ENCODE measurements around the gene PRRT1.
A peak's percentile ranks its signal among the peaks of the same experiment; 100 is the strongest.
"Not testable (repeated sequence)": the region's sequence is repeated elsewhere in the genome, so short reads cannot be mapped to it uniquely, and the experiment has no call there.

Gene PRRT1

GRCh38 chr6:32151863-32152768 is at the start of gene PRRT1:
PRRT1 (minus strand) TSS chr6:32151939; CDS start chr6:32151827, 112 bp downstream.
- no peak for DNase-seq (ENCODE audit: low read depth)

DNA sequence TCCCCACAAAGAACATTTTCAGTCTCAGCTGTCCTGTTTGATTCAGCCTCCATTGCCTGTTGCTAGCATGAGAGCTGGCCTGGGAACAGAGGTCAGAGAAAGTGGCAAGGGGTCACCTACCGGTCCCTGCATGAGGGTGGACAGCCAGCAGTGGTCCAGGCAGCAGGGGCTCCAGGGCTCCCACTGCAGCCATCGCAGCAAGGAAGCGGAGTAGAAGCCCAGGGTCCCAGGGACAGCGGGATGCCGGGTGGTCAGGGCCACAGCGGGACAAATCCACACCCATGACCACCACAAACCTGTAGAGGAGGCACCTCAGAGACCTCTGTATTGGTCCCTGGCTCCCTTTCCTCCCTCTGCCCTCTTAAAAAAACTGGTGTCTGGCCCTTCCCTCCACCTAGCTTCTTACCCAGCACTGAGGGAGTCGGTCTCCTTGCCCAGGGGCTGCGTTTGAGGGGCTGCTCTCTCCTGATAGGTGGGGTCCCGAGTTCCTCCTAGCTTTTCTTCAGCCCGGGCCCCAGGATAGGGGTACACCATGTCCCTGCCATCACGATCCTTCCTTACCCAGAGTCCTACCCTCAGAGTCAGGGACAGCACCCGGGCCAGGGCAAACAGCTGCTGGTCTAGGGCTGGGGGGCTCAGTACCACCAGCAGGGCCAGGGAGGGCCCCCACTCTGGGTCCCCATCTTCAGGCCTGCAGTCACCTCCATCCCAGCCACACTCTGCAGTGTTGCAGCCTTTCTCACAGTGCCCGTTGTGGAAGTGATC is 49.2 kb upstream of the PRRT1 start:
- no peak for DNase-seq (ENCODE audit: low read depth)

DNA sequence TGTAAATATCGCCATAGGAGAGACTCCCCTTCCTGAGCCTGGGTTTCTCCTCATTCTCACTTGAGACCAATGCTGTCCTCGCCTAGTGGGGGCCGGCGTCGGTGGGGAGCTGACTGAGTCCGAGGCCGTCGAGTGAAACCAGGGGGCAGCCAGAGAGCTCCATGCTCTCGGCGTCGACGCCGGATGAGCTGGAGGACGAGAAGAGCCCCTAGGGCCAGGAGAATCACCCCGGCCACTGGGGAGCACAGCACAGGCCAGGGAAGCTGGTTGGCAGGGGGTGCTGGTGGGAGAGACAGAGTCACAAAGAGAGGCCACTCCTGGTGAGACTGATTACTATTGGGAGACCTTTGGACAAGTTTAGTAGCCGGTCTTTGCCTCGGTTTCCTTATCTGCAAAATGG is 47.1 kb upstream of the PRRT1 start:
- DNase-seq (ENCODE audit: low read depth): no peak

DNA sequence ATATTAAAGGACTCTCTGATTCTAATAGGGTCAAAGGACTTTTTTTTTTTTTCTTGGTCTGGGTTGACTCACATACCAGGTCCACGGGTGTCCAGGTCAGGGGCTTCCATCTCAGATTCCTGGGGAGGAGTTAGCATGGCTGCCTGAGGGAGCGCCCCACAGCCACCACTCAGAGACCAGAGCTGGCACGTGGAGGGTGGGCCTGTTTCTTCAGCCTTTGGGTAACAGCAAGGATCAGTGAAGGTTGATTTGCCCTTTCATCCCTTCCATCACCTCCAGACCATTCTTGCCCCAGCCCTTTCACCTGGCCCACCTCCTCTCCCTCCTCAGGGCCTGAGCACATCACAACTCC is 46.6 kb upstream of the PRRT1 start:
- DNase-seq (ENCODE audit: low read depth): no peak

DNA sequence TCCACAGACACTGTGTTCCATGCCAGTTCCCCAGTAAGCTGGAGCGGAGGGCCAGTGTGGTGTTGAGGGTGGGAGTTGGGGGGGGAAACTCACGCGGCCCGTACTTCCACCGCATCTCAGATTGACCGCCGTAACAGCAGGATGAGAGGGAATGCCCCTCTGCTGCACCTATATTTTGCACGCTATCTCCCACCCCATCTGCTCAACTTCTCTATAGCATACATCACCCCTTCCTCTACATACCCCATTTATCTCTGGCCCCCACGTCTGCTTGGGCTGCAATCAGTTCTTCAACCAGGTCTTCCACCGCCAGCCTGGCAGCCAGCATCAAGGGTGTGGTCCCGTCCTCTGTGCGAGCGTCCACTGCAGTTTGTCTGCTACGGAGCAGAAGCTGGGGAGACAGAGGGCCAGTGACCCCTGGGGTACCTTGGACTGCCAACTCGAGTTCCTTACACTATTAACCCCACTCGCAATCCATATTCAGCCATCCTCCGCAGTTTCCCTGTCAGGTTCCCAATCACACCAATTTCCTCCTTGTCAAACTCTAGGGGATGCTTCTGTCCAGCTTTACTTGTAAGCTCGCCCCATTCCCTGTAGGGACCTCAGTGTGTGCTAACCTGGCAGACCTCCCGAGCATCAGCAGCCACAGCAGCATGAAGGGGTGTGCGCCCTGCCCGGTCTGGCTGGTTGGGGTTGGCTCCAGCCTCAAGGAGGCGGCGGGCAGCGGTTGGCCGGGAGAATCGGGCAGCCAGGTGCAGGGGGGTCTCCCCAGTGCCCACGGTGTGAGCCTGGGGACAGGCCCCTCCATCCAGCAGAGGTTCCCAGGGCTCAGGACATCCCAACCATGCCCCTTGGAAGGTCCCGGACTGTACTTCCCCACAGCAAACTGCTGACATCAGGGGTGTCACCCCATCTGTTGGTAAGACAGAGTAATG is 45.2 kb upstream of the PRRT1 start:
- no peak for DNase-seq (ENCODE audit: low read depth)

- peak; percentile 70 for DNase-seq (ENCODE audit: low read depth)
Measured at GRCh38 chr6:32195902-32196681, 44.4 kb upstream of the PRRT1 start.

DNA sequence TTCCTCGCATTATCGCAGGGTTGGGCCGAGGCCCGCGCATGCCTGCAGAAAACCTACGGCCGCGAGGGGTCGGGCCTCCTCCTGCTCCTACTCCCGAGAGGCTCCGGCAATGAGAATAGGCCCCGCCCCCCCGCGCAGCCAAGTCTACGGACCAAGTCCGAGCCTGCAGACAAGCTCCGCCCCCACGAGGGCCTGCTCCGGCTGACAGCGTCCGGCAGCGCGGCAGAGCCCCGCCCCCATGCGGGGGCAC is 43.8 kb upstream of the PRRT1 start:
- peak; percentile 100 for DNase-seq (ENCODE audit: low read depth)

DNA sequence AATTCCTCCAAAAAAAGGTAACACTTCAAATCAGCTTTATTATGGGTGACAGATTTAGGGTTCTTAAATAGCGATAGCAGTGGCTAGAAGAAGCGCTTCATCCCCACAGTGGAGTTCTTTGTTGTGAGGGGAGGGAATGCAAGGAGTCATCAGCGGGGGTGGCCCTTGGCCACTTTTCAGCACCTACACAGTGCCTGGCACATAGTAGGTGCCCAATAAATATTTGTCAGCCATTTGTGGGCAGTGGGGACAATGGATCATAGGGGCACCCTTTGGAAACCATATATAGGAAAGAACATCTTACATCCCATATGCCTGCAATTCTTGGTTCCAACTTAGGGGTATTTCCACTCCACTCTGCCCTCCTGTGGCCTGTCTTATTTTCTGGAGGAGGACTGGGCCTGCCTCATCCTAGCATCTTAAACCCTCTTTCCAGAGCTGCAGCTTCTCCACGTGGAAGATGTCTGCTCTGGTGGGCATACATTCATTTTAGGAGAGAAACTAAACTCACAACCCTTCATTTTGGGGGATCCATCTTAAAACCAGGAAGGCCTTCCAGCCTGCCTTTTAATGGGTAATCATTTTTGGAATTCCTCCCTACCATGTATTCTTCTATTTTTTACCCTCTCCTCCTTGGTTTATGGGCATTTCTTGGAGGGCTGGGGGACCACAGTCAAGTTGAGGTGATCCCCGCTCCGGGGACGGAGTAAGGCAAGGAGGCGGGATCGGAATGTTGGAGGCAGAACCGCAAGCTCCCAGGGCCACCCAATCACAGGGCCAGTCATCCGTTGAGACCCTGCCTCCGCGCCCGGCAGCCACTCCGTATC is 43.3 kb upstream of the PRRT1 start:
- peak; percentile 55 for DNase-seq (ENCODE audit: low read depth)

DNA sequence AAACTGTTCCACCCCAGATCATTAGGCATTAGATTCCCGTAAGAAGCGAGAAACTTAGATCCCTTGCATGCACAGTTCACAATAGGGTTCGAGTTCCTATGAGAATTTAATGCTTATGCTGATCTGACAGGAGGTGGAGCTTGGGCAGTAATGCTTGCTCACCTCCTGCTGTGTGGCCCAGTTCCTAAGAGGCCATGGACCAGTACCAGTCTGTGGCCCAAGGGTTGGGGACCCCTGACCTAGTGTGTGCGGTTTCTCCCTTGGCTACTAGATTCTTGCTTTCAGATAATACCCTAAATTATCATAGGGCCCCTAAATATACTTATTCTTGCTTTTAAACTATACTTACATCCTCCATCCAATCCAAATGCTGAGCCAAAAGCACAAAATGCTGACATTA is 42.6 kb upstream of the PRRT1 start:
- DNase-seq (ENCODE audit: low read depth): no peak

GRCh38 chr6:32193096-32193495 is 41.4 kb upstream of the PRRT1 start:
- not testable (repeated sequence) for DNase-seq (ENCODE audit: low read depth)

DNA sequence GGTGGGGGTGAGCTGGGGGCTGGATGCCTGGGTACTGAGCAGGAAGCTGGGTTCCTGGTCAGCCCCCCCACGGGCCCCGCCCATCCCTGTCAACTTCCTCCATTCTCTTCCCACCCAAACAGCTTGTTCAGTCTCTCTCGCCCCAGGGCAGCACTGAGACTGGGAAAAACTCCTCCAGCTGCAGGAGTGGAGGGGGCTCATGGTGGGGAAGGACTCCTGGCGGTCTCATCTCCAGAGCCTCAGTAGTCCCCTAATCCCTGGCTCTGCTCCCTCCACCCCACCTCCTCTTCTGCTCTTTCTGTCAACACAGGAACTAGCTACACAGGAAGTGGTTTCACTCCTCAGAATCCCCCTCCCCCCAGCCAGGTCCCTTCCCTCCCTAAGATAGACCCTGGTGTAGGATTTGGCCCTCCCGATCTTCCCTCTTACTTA is 40.9 kb upstream of the PRRT1 start, which contains the start of gene GPSM3:
Gene GPSM3, minus strand, starts transcription at position 36 of the 432 bp plus-strand sequence. CDS start 130 bp downstream, outside the sequence.
- DNase-seq (ENCODE audit: low read depth): no peak

DNA sequence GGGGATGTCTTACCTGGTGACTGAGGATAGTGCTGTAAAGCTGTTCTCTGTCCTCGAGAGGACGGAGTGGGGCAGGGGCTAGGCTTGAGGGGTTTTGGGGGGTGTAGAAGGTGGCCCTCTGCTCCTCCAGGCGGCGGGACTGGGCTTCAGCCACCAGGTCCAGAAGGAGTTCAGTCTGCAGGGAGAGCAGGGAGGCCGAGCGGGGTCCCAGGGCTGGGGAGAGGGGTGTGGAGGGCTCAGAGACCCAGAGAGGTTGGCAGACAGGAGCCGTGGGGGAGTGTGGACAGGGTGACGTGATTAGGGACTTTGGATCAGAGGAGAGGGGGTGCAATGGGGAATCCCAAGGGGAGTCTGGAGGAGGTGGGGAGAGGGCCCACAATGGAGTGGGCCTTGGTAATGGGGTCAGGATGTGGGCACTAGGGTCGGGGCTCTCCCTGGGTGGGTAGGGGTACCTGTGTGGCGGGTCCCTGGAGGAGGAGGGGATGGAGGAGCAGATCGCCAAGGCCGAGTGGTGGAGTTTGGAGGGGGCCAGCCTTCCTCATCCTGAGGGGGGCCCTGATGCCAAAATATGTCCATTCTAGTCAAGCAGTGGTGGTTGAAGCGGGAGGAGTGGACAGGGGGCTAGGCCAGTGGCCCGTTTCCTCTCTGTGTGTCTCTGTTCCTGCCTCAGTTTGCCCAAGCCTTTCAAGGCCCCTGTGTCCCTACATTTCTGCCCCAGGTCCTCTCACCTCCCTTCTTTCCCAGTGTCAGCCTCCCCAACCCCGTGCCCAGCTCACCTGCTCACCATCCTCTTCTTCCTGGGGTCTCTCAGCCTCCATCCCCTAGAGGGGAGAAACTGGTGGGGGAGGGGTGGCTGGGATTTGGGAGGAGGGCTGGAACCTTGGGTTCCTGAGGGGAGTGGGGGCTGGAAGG is 40.2 kb upstream of the PRRT1 start:
- DNase-seq (ENCODE audit: low read depth): no peak

DNA sequence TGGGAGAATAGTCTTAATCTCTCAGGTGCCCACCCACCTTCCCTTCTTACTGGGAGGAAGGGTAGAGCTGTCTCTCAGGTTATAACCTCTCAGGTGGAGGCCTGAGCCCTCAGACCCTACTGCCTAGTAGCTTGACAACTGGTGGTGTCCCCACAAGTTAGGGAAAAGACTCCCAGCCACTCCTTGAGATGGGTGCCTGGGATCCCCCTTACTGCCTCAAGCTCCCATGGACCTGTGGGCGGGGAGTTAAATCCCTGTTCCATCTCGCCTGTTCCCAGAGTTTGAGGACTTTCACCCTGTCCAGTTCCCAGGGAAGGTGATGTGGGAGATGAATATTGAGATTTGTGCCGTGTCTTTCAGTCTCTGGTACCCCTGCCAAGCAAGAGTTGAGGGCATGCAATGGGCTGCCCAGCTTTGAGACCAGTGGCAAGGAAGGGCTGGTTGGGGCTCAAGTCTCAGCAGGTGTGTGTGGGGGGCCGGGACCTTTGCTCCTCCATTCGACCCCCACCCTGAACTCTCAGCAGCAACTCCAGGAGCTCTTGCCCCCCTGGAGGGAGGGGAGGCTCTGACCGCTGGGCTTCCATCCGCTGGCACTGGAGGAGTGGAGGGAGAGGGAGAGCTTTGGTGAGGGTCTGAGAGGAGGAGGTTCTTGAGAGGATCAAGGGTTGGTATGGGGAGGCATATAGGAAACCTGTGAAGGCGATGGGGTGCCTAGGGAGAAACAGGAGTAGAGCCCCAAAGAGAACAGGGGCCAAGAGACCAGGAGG is 39.4 kb upstream of the PRRT1 start:
- no peak for DNase-seq (ENCODE audit: low read depth)

DNA sequence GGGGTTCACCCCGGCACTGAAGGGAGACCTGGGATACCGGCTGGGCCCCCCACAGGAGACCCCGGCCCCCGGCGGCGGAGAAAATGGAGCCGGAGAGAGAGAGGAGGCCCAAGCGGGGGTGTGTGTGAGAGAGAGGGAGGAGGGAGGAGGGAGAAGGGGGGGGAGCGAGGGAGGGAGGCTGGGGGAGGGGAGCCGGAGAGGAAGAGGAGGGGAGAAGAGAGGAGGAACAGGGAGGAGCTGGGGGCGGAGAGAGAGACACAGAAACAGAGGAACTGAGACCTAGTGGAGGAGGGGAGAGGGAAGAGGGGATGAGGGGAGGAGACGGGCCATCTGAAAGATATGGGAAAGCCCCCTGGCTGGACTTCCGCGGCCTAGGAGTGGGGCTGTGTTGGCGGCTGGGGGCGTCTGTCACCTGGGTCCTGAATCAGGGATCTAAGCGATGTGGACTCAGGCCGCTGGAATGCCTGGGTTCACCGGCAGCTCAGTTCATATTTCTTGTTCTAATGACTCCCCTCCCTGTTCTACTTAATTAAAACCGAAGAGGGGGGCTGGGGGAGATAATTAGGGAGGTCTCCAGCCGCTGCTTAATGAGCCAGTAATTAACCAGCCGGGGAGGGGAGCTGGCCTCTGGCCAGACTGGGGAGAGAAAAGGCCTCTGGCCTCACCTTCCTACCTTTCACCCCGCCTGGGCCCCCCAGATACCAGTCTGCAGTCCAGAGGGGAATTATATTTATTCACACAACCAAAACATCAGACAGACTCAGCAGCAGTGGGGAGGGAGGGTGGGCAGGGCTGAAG is 38.5 kb upstream of the PRRT1 start, which contains the start of gene PBX2:
Gene PBX2, minus strand, starts transcription at position 149 of the 798 bp plus-strand sequence. CDS start 287 bp downstream, outside the sequence.
- DNase-seq (ENCODE audit: low read depth): peak; percentile 90

GRCh38 chr6:32189742-32190053 is 38.0 kb upstream of the PRRT1 start:
- DNase-seq (ENCODE audit: low read depth): no peak

GRCh38 chr6:32189069-32189741 is 37.5 kb upstream of the PRRT1 start:
- DNase-seq (ENCODE audit: low read depth): no peak

DNA sequence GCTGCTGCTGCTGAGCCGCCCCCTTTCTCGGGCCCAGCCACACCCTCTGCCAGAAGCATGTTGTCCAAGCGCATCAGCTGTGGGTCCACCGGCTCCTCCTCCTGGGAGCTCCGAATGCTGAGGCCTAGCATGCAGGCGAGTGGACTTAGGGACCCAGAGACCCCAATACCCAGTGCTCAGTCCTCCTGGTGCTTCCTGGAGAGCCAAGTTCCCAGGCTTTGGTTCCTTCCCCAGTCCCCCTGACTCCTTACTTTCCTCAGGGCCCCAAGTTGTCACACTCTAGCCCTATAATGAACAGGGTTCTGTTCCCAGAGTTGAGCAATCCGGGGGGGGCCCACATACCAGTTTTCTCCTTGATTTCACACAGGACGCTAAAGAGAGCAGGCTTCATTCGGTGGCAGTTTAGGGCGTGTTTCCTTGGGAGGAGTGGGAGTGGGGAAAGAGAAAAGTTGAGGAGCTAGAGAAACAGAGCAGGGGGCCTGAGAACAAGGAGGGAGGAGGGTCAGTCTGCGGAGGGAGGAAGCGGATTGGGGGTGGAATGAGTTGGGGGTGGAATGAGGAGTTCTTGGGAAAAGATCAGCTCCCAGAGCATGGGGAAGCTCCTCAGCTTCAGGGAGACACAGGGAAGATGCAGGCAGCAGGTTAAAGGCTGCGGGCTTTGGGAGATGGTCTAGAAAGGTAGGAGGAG is 36.8 kb upstream of the PRRT1 start:
- no peak for DNase-seq (ENCODE audit: low read depth)
